NCI-H128 (cell line): ENCODE results near the gene CGREF1.
"Not testable (repeated sequence)": the region's sequence is repeated elsewhere in the genome, so short reads cannot be mapped to it uniquely, and the experiment has no call there.

Experiments
- DNase-seq: peaks from one replicate; lab custom pipeline; 2025; ENCODE audit not compliant: unreplicated experiment; lab: John Stamatoyannopoulos, UW

Gene CGREF1

GRCh38 chr2:27111392-27112078 is 7.4 kb downstream of the CGREF1 start:
- not testable (repeated sequence) for DNase-seq

GRCh38 chr2:27110603-27111352 is 8.2 kb downstream of the CGREF1 start:
- DNase-seq = not testable (repeated sequence)

- DNase-seq = no peak
Observed at GRCh38 chr2:27109083-27109482, 9.8 kb downstream of the CGREF1 start.

- DNase-seq = no peak
Observed at GRCh38 chr2:27108221-27108620, 10.7 kb downstream of the CGREF1 start.

GRCh38 chr2:27105981-27106380 is 12.9 kb downstream of the CGREF1 start:
- DNase-seq = no peak

- DNase-seq = no peak
Observed at GRCh38 chr2:27102329-27102728, 16.6 kb downstream of the CGREF1 start.

- DNase-seq = no peak
Observed at GRCh38 chr2:27100036-27100435, 18.9 kb downstream of the CGREF1 start.

GRCh38 chr2:27099334-27099955 is 19.5 kb downstream of the CGREF1 start:
- DNase-seq = no peak

- no peak for DNase-seq
Observed at GRCh38 chr2:27097341-27097740, 21.6 kb downstream of the CGREF1 start.

- DNase-seq = no peak
Observed at GRCh38 chr2:27096748-27097297, 22.1 kb downstream of the CGREF1 start.

- DNase-seq = no peak
Observed at GRCh38 chr2:27095745-27096651, 22.9 kb downstream of the CGREF1 start.

GRCh38 chr2:27095427-27095744 is 23.5 kb downstream of the CGREF1 start:
- no peak for DNase-seq

- DNase-seq = no peak
Observed at GRCh38 chr2:27094353-27094984, 24.5 kb downstream of the CGREF1 start.

GRCh38 chr2:27093430-27094352 is 25.2 kb downstream of the CGREF1 start:
- DNase-seq = no peak

GRCh38 chr2:27092696-27093429 is 26.1 kb downstream of the CGREF1 start:
- DNase-seq = no peak

- no peak for DNase-seq
Observed at GRCh38 chr2:27091746-27092695, 26.9 kb downstream of the CGREF1 start.

- DNase-seq = no peak
Observed at GRCh38 chr2:27089111-27089954, 29.6 kb downstream of the CGREF1 start.
